HG03097 (cell line): ENCODE data around the gene LHFPL6.
A peak's percentile ranks its signal among the peaks of the same experiment; 100 is the strongest.

Source experiments
- ATAC-seq: cut with Tn5 transposase; IDR thresholded peaks from one replicate; pipeline ENCODE4 v1.9.1; 2021; ENCODE audit not compliant: unreplicated experiment, low FRiP score

LHFPL6 gene

DNA sequence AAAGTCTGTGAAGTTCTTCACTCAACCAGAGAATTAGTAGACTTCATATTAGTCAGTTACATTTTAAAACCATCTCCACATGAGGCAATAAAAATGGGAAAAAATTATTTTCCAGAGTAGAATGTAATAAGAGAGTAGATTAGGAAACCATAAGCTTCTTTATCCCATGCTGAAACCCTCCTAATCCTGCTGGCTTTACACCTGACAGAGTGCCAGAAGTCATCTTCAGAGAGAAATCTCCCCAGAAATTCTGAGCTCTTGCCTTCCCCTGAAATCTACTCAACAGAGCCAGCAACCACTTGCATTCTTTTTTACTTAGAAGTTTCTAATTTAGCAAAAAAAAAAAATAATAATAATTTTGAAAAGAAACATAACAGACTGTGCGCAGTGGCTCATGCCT, 284.8 kb downstream of the LHFPL6 start:
- ATAC-seq = no peak

DNA sequence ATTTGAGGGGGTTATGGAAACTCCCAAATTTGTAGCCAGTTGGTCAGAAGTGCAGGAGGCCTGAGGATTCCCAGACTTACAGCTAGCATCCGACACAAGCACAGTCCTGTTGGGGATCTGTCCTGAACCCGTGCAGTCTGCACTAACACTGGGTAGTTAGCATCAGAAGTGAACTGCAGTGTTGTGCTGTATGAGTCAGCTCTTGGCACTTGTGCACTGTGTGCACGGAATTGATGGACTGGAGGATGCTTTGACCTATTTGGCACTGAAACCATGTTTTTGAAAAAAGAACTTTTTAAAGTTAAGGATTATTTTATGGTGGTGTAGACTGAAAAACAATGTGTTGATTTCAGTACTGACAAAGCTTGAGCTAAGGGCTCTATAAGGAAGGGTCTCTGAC, 285.7 kb downstream of the LHFPL6 start:
- ATAC-seq = no peak

GRCh38 chr13:39315796-39316195, 287.2 kb downstream of the LHFPL6 start:
- no peak for ATAC-seq

DNA sequence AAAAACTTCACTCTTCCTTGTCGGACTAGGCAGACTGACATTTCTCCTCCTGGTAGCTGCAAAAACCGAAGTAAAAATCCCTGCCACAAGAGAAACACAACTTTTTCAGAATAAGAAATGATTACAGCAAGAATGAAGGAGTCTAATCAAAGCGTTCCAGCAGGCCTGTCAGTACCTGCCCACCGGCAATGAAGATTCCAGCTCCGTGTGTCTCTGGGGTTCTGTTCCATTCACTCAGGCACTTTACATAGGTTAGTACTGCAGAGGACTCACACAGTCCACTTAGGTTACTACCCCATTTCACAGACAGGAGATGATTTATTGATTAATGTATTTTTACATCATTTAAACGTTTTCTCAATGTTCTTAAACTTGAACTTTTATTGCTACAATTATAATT, 289.3 kb downstream of the LHFPL6 start:
- no peak for ATAC-seq

DNA sequence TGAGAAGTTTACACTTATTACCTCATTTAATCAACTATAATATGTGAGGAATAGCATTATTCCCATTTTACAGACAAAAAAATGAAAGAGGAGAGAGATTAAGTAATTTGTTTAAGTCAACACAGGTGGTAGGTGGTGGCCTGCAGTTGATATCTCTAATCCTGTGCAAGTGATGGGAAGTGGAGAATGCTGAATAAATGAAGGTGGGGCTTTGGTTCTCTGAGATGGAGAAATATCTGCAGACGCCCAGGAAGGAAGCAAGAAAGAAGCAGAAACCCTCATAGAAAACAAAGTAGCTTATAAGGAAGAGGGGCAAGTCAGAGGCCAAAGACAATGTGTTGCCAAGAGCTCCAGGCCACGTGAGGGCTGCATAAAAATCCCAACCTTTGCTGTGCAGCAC, 290.4 kb downstream of the LHFPL6 start:
- ATAC-seq = no peak

GRCh38 chr13:39311619-39312018, 291.4 kb downstream of the LHFPL6 start:
- ATAC-seq = no peak

DNA sequence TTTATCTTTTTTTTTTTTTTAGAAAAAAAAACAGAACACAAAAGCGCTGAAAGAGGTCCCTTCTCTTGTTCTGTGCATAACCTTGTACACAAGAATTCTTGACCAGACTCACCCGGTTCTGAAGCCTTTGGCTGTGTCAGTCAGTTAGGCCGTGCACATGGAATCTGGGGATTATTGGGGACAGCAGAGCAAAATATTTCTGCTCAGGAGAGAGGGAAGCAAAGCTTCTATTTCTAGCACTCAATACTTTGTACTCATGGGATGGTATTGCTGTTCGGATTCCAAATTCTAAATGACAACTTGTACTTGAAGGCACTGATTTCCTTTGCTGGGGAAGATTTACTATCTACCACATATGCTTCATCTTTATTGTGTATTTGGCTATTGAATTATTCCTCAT, 292.0 kb downstream of the LHFPL6 start:
- ATAC-seq = no peak

DNA sequence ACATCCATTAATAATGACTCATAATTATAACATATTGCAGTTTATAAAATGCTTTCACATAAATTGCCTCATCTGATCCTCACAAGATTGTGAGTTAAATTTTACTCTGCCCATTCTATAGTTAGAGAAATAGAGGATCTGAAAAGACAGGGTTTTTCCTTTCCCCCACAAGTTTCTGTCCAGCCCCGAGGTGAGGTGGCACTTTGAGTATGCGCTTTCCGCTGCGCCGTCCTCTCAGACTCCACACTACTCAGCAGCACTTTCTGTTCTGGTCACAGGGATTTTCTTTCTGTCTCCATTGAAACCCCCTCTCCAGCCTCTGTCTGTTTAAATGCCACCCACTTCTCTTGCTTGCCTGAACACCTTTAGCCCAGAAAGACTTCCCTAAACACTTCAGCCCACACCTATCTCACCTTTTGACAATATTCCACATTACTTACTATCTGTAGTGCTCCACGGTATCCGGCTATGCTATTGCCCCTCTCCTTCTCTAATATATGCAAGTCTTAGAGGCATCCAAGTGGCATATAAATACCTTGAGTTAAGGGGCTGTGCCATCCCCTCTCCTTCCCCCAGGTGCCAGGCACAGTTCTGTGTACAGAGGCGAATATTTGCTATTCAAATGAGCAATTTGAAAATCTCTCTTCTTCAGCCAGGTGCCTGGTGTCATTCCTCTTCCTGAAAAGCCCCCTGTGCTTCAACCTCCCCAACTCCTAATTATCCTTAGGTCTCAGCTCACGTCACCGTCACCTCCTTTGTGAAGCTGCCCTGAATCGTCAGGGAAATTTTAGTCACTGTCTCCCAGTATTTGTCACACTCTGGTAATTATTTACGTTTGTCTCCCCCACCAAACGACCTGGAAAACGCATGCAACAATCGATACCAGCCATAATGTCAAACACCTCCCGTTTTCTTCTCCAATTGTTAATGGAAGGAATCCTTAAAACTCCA, 296.1 kb downstream of the LHFPL6 start:
- ATAC-seq = peak; percentile 93

DNA sequence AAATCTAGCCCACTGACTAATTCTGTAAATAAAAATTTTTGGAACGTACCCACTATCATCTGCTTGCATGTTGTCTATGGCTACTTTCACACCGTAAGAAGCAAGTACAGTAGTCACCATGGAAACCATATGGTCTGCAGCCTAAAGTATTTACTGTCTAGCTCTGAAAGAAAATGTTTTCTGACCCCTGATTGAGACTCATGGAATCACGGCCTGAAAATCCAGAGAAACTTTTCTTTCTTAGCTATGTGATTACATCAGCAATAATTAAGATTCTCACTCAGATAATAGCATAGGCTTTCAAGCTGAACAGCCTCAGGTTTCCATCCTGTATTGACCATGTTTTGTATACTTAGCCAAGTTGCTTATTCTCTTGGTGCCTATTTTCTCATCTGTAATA, 300.2 kb downstream of the LHFPL6 start:
- ATAC-seq = no peak

GRCh38 chr13:39298951-39299350, 304.0 kb downstream of the LHFPL6 start:
- ATAC-seq = no peak

GRCh38 chr13:39297664-39298171, 305.3 kb downstream of the LHFPL6 start:
- no peak for ATAC-seq

GRCh38 chr13:39297023-39297422, 306.0 kb downstream of the LHFPL6 start:
- ATAC-seq = no peak

DNA sequence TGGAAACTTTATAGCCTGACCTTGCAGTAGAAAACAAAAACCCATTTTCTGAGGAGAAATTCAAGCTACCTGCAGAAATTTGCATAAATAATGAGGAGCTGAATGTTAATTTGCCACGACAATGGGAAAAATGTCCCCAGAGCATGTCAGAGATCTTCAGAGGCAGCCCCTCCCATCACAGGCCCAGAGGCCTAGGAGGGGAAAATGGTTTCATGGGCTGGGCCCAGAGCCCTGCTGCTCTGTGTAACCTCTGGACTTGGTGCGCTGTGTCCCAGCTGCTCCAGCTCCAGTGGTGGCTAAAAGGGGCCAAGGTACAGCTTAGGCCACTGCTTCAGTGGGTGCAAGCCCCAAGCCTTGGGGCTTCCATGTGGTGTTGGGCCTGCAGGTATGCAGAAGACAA, 306.8 kb downstream of the LHFPL6 start:
- no peak for ATAC-seq
